Stimulated activated CD4-positive, alpha-beta T cell treated with anti-CD3 and anti-CD28 coated beads, Interleukin-1b, Interleukin-23, amount 100 ng/mL, for 1 hour (primary cell): ENCODE data around the gene HIP1R.

Experiments used
- DNase-seq, 2 donors: peaks; one replicate each; pipeline ENCODE4 v3.0.0-alpha.2; 2020; ENCODE audit warnings: low read depth in 2 of 2

Gene HIP1R

DNA sequence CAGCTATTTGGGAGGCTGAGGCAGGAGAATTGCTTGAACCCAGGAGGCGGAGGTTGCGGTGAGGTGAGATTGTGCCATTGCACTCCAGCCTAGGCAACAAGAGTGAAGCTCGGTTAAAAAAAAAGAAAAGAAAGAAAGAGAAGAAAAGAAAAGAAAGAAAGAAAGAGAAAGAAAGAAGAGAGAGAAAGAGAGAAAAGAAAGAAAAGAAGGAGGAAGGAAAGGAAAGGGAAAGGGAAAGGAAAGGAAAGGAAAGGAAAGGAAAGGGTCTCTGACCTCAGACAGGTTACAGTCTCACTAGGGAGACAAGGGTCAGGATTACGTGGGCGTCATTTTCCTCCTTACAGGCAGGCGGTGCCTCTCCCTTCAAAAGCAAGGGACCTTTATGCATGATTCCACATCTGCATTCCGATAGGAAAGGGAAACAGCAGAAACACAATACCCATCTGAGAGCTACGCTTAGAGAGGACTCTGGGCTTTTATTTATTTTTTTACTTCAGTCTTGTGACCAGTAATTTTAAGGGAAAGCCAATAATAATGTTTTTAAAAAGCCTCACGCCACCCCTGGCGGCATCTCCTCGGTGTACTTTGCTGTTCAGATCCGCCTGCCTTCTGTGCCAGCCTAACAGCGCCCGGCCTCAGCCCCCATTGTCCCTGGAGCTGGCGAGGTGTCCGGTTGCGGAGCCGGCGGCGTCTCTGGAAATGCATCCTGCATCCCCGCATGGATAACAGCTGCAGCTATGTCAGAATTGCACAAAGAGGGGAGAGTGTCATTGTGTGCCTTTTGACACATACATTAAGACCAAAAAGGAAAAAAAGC lies 945 bp upstream of the HIP1R start:
- DNase-seq = no peak

DNA sequence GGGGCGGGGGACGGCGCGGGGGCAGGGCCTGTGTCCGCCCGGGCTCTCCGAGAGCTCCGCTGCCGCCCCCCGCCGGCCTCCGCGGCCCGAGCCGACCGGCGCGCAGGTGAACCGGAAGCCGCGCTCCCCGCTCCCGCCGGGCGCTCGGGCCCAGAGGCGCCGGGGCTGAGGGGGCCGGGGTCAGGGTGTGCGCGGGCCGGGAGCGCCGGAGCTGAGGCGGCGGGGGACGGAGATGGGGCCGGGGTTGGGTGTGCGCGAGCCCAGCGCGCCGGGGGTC lies 431 bp downstream of the HIP1R start:
- DNase-seq = no peak

DNA sequence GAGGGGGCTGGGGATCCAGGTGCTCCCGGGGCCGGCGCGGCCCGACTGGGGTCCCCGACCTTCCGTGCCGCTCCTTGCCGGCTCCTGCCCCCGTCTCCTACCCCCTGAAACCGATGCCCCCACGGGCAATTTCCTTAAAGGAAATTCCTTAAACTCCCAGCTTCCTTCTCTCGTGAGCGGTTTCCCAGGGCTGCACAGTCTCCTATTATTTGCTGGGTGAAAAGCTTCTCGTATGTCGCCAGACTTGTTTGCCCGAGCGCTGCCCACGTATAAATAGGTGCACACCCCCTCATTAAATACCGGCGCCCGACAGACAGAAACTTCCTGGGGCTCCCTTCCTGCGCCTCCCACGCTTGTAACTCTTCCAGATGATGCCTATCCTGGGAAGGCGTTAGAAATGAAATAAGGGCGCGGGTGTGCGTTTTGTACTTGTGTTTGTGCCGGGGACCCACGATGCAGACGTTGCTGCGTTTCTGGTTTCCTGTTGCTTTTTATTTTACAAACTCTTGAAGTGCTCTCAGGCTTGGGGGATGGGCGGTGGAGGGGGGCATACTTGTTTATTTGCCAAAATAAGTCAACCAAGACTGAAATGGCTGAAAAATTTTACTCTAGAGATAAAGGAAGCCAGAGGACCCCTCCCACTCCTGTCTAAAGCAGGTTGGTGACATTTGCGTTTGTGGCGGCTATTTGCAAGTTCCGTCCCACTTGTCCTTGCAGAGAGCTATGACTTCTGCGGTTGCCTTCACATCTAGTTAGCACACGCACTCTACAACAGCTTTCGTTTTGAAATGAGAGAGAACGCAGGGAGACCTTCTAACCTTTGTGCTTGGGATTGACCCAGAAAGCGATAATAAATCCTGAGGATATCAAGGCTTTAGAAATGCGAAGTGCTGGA lies 1.0 kb downstream of the HIP1R start:
- DNase-seq = no peak

DNA sequence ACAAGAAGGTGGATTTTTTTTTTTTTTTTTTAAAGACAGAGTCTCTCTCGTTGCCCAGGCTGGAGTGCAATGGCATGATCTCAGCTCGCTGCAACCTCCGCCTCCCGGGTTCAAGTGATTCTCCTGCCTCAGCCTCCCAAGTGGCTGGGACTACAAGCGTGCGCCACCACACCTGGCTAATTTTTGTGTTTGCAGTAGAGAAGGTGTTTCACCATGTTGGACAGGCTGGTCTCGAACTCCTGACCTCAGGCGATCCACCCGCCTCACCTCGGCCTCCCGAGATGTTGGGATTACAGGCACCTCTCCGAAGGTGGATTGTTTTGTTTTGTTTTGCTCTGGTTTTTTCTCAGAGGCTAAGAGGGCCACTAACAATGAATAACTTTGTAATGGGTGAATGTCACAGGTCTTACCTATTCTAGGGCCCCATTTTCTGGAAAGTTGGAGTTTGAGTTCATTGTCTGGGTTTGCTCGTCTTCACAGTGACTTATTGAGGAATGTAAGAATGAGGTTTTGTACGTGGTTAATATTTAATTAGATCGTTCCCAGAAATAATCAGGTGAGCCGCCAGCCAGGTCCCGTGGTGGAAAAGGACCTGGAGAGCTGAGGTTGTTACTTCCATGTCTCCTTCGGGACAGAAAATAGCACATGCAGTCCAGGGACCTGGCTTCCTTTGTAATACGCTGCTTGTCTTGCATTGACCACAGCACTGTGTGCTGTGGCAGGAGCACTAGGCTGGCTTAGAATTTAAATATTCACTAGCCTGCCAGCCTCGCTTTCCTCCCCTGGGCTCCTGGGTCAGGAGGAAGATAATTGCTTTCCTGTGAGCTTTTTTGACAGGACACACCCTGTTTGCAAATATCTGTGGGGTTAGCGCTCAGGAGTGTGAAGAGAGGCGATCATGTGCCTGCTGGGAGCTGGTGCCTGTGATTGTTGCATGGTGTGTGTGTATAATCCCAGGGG lies 2.3 kb downstream of the HIP1R start:
- DNase-seq = no peak

DNA sequence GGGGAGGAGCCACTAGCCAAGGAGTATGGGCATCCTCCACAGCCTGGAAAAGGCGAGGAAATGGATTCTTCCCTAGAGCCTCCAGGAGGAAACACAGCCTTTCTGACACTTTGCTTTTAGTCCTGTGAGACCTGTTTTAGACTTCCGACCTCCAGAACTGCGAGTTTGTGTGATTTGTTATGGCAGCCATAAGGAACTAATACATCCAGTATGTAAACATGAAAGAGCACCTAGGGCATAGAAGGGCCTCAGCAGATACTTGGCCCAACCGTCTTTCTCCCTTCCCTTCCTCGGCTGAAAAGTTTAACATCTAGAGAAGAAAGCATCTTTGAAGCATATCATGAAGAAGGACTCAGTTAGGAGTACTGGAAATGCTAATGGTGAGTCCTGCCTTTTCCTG lies 3.6 kb downstream of the HIP1R start:
- no peak for DNase-seq

DNA sequence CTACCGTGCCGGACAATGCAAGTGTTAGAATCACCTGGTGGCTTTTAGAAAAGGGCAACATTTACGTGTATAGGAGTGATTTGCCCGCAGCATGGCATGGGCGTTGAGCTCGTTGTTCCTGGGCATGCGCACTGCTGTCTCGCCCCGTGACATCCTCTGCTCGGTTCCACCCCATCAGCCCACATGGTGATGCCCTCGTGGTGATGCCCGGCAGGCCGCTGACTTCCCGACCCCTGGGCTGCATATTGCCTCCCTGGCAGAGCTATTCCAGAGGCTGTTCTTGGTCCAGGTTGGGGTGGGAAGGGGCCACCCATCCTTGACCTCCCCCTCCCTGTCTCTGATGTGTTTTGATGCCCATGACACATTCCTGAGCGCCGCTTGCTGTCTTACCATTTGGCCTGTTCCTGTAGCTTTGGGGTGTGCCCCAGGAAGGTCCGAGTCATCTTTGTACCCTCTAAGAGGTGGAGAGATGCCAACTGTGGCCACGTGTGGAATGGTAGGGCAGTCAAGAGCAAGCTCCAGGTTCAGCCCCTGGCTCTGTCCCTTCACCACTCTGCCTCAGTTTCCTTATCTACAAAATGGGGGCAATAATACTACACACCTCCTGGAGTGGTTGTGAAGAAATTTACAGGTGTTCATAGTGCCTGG lies 4.8 kb downstream of the HIP1R start:
- DNase-seq = no peak

DNA sequence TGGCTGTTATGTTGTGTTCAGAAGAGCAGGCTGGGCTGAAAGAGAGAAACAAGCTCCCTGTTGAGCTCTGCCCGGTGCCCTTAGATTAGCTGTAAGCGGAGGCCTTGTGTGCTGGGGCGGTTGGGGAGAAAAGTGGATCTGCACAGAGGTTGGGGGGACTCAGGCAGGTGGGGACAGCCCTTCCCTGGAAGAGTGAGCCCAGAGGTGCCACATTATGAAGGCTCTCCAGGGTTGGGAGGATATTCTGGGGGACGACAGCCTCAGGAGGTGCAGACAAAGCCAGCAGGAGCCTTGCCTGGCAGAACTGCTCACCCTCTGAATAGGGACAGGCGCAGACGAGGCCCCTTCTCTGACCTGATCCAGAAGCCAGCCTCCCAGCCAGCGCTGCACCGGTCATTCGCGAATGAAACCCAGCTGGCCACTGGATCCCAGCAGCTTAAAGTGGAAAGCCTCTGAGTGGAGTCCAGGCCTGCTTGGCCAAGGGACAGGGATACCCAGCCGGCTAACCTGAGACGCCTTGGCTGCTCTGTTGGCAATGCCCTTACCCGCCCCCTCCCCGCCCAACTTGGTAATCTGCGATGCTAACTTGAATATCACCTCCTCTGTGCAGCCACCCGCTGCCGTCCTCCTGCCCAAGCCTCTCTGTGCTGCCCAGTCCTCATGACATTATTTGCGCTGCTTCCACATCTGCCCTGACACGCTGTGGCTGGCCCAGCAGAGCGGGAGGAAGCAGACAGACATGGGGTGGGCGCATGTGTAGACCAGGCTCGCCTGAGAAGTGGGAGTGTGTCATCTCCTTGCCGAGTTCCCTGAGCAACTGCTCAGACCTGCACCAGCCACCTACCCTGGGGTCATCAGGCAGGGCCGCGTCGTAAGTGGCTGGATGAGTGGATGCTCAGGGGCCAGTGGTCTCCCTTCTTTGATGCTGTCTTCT lies 5.6 kb downstream of the HIP1R start:
- no peak for DNase-seq

DNA sequence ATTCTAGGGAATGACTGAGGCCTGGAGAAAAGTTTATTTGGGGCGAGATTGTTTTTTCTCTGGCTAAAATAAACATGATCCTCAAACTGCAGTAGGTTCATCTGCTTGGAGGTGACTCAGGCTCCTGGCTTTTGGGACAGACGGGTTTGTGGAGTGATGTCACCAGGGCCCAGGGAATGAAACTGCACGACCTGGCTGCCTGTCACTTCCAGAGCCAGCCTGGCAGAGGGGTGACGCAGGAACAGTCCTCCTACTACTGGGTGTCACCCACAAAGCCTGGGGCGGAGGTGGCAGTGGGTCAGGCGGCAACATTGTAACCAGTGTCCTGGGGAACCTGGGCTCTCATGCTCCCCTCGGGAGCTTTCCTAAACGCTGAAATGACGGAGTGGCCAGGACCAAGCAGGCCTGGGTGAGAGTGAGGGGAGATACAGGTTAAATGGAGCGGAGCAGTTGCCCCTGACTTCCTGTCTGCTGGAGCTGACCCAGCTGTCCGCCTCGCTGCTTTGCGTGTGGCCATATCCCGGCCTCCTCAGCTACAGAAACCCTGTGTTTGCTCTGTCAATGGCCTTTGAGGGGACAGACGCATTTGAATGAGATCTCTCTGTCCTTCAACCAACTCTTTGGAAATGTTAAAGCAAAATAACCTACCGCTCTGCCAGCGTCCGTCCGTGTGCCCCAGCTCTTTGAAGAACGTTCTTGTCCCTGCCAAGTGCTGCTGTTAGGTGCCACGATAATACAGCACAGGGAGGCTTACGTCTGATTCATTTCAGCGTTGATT lies 6.5 kb downstream of the HIP1R start:
- DNase-seq = no peak

DNA sequence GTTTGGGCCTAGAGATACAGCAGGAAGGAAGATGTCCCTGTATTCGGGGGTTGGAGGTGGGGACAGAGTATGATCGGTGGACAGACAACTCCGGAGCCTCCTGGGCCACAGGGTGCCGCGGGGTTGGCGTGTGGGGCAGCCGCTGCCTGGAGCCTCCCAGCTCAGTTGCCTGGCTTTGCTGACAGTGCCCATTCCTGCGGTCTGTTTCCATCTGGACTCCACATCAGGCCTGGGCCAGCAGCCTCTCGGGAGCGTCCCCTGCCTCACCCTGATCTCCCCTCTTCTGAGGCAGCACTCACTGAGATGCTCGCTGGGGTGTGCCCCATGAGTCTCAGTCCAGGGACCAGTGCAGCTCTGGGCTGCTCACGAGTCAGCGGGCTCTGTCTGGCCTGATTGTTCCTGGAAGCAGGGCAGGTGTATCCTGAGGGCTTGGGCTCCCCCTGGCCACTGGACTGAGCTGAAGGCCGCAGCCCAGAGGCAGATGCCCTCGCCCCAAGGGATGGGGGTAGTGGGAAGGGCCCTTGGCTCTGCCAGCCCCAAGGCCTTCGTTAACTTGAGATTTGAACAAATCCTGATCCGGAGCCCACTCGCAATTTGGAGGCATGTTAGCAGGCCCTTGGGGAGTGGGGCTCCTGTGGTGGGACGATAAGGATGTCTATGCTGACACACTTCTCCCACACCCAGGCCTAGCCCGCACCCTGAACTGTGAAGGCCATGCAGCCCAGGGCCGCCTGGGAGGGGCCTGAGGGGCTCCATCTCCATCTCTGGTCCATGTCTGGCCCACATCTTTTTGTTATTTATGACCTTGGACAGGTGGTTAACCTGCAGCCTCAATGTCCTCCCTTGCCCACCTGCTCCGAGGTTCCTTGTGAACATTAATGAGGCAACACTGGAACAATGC lies 7.5 kb downstream of the HIP1R start:
- no peak for DNase-seq

DNA sequence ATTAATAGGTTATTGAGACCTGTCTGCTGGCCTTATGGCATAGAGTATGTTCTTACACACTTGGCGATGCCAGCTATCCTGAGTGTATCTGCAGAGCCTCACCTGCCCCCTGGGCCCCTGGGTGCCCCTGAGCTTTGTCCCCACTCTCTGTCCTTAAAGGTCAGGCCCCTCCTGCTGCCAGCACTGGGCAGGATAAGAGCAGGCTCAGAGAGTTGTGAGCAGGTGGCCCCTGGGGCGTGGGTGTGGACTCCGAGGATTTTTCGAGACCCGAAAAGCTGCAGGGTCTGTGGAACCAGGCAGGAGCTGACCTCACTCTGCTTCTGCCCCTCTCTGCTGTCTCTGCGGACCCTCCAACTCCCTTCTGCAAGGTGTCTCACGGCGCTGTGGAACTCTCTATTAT lies 8.2 kb downstream of the HIP1R start:
- DNase-seq = no peak

DNA sequence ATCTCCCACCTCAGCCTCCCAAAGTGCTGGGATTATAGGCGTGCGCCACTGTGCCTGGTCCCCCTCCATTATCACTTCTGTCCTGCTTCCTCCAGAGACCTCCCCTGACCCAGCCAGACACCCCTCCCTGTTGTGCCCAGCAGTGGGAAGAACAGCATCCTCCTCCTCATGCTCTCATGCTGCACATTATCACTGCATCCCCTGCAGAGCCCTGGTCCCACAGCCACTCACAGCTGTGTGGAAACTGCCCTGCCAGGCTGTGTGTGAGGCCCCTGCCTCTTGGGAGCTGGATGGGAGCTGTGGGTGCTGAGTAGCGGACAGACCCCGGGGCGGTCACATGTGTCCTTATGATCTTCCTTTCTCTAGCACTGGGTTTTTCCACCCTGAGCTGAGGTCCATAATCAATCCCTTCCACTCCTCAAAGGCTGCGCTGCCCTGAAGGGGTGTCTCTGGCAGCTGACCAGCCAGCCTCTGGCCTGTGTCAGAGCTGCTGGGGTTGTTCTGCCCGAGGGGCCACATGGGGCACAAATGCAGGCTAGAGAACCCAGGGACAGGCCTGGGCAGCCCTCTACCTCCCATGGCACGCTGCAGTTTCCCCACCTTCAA lies 9.2 kb downstream of the HIP1R start:
- DNase-seq = no peak

DNA sequence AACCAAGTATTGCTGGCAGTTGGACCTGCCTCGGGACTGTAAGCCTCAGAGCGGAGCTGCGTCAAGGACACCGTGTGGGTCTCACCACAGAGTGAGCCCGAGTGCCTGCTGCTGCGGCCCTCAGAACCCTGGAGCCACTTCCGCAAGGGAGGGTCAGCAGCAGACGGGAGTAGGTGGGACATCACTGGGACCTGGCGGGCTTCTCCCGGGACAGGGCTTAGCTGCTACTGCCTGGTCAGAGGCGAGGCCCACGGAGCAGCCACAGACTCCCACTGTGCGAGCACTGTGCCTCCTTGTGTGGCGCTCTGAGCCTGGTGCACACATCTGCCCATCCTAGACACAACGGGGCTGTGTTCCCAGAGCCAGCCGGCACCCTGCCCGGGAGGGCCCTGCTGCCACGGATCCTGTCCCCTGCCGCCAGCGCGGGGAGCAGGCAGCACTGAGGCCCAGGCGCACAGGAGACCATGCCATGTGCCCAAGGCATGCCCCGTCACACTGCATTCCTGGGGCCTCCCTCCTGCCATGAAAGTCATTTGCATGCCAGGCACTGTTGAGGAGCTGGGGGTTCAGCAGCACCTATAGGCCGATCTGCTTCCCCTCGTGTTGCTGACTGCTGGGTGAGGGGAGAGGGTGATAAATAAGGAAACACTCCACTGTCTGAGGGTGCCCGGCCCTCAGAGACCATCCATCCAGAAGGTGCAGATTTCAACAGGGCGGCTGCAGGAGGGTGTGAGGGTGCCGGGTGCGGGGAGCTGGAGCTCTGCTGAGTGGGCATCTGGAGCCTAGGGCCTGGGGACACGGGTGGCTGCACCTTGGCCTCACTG lies 10.0 kb downstream of the HIP1R start:
- DNase-seq = no peak

DNA sequence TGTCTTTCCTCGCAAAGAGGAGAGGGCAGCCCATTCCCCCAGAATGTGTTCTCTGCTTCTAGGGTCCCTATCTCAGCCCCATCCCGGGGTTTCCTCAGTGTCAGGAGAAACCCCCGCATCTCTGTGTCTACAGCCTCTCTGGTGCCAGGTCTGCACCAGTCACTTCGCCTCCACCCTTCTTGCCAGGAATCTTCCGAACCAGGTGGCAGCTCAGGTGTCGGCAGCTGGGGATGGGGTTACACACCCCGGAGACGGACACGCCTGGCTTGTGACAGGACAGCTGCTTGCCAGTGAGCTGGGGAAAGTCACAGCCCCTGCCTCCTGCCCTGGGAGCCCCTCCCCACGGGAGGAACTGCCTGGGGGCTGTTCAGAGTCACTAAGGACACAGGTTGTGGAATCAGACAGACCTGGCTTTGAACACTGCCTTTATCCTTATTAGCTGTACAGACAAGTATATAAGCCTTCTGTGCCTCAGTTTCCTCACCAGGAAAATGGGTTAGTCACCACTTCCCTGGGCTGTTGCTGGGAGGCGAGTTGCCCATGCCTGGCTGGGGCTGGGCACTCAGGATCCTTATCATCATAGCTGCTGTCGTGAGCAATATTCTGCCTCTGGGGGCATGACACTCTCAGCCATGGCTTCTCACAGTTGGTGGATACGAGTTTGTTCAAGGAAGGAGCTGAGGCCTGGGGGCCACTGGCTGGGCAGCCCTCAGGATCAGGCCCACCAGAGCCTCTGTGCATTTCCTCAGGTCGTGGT lies 10.8 kb downstream of the HIP1R start:
- DNase-seq = no peak

DNA sequence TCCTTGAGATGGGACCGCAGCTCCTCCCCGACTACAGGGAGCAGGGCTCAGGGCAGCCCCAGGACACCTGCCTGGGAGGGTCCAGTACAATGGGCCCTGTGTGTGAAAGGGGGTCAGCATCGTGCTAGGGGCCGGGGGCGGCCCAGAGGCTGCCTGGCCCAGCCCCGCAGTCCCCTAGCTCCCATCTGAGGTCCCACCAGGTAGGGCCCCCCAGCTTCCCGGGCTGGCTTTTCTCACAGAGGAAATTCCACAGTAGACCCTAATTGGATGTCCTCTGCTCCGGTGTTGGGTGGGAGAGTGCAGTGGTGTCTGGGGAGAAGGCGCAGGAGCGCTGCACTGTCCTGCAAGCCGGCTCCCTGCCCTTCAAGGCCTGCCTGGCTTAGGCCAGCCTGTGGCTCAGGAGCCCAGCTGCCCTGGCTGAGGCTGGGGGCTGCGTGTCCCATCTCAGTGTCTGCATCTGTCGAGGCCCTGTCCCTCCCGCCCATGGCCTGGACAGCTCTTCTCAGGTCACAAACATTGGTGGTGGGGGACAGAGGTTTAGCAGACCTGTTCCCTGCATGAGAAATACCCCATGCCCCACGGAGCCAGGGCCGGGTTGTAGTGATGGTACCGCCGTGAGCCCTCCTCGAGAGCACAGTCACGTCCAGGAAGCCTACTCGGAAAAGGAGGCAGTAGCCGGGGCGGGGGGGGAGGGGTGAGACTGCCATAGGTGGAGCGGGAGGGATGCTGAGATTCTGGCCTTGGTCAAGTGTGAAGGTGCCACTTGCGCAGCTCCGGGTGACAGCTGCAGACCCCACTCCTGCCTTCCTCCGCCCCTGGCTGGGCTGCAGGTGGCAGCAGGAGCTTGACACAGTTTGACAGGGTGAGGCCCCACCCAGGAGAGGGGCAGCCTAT lies 11.6 kb downstream of the HIP1R start:
- no peak for DNase-seq

DNA sequence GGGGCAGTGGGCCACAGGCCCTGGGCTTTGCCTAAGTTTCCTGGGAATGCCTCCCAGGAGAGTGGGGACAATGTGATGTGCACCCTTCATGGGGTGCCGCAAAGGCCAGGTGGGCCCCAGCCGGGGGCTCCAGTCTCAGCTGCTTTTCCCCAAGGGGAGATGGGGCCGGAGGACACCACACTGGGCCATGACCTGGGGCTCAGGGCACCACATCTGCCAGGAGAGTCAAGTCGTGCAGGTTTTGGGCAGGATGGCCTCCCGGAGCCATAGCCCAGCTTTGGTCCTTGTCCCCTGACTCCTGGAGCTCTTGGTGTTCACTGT lies 12.2 kb downstream of the HIP1R start:
- no peak for DNase-seq

DNA sequence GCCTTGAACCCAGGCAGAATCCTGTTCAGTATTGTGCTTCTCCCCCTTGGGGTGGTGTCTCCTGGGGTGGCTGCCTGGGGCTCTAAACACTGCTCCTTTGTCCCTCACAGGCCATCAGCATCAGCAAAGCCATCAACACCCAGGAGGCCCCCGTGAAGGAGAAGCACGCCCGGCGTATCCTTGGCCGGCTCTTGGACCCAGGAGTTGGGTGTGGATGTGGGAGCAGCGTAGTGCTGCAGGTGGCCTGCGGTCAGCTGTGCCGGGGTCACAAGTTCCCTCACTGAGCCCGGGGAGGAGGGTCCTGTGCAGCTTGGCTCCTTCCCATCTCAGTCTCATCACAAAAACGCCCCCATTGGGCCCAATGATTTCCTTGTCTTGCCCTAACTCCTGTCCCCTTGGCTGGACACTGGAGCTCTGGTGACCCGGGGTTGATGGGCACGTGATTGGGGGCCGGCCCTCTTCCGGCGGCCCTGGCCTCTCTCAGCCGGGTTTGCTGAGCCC lies 12.7 kb downstream of the HIP1R start:
- DNase-seq = no peak
